Measurements from ENCODE around the gene VSIG2.

Gene VSIG2

GRCh38 chr11:124763156-124763947, 11.3 kb upstream of the VSIG2 start:
- DNase-seq (ENCODE audit: low read depth) = peak; percentile 77

- DNase-seq (ENCODE audit: low read depth) = no peak
Measured at GRCh38 chr11:124762624-124763155, 10.6 kb upstream of the VSIG2 start.

- DNase-seq (ENCODE audit: low read depth) = peak; percentile 47
Measured at GRCh38 chr11:124762105-124762623, 10.1 kb upstream of the VSIG2 start, which contains the start of gene ESAM. Gene ESAM (minus strand): TSS chr11:124762290. CDS start chr11:124762154, 136 bp downstream.

GRCh38 chr11:124761301-124762104, 9.4 kb upstream of the VSIG2 start:
- DNase-seq (ENCODE audit: low read depth) = no peak

GRCh38 chr11:124760806-124761205, 8.8 kb upstream of the VSIG2 start:
- no peak for DNase-seq (ENCODE audit: low read depth)

- no peak for DNase-seq (ENCODE audit: low read depth)
Measured at GRCh38 chr11:124760205-124760652, 8.2 kb upstream of the VSIG2 start.

GRCh38 chr11:124759266-124760204, 7.5 kb upstream of the VSIG2 start:
- no peak for DNase-seq (ENCODE audit: low read depth)

GRCh38 chr11:124758355-124759265, 6.6 kb upstream of the VSIG2 start:
- DNase-seq (ENCODE audit: low read depth) = peak; percentile 50

GRCh38 chr11:124757320-124757719, 5.3 kb upstream of the VSIG2 start:
- DNase-seq (ENCODE audit: low read depth) = no peak

GRCh38 chr11:124756753-124757227, 4.7 kb upstream of the VSIG2 start:
- DNase-seq (ENCODE audit: low read depth) = no peak

- no peak for DNase-seq (ENCODE audit: low read depth)
Measured at GRCh38 chr11:124756033-124756752, 4.1 kb upstream of the VSIG2 start.

- no peak for DNase-seq (ENCODE audit: low read depth)
Measured at GRCh38 chr11:124754710-124755109, 2.7 kb upstream of the VSIG2 start.

- no peak for DNase-seq (ENCODE audit: low read depth)
Measured at GRCh38 chr11:124754309-124754708, 2.3 kb upstream of the VSIG2 start.

GRCh38 chr11:124753624-124754023, 1.6 kb upstream of the VSIG2 start:
- no peak for DNase-seq (ENCODE audit: low read depth)

GRCh38 chr11:124753205-124753604, 1.1 kb upstream of the VSIG2 start:
- DNase-seq (ENCODE audit: low read depth) = no peak

GRCh38 chr11:124752471-124753102, 532 bp upstream of the VSIG2 start:
- DNase-seq (ENCODE audit: low read depth) = no peak

- DNase-seq (ENCODE audit: low read depth) = no peak
Measured at GRCh38 chr11:124751391-124751740, 689 bp downstream of the VSIG2 start.

GRCh38 chr11:124749912-124750311, 2.1 kb downstream of the VSIG2 start:
- no peak for DNase-seq (ENCODE audit: low read depth)

Measured in T follicular helper cell (primary cell).